ENCODE measurements around the gene ORC5.
A peak's percentile ranks its signal among the peaks of the same experiment; 100 is the strongest.
"Not testable (repeated sequence)": the region's sequence is repeated elsewhere in the genome, so short reads cannot be mapped to it uniquely, and the experiment has no call there.

ORC5 gene

GRCh38 chr7:104240401-104240800 lies 32.6 kb upstream of the ORC5 start:
- H2AFZ ChIP-seq (ENCODE audit: low read depth), result no peak overlapping the region
- H3K27ac ChIP-seq, result no peak overlapping the region
- no peaks in the 10 kb centered on the region for H4K20me1 ChIP-seq (ENCODE audit: insufficient read depth)
- no peak for TF ChIP-seq CTCF (conservative IDR thresholded peaks at IDR 0.05; ENCODE audit: low read depth, low read length)
- no peak overlapping the region for H3K9ac ChIP-seq
- no peaks in the 10 kb centered on the region for H3K79me2 ChIP-seq (ENCODE audit: insufficient read depth, low read depth)
- H3K4me1 ChIP-seq (ENCODE audit: low read depth, poor library complexity, severe bottlenecking), result peaks cover 28% of the 10 kb centered on the region
- no peaks in the 10 kb centered on the region for H3K36me3 ChIP-seq (ENCODE audit: insufficient read depth)
- H3K4me3 ChIP-seq (IDR thresholded peaks at IDR 0.05; ENCODE audit: insufficient read depth, low read depth, low read length), result no peak overlapping the region
- peak overlapping the region; percentile 41 for H3K4me2 ChIP-seq
- H3K27me3 ChIP-seq (ENCODE audit: insufficient read depth, low read depth), result no peaks in the 10 kb centered on the region

- H2AFZ ChIP-seq (ENCODE audit: low read depth); H3K36me3 ChIP-seq (ENCODE audit: insufficient read depth); H3K27ac ChIP-seq; H4K20me1 ChIP-seq (ENCODE audit: insufficient read depth); H3K4me2 ChIP-seq; H3K27me3 ChIP-seq (ENCODE audit: insufficient read depth, low read depth); H3K4me3 ChIP-seq (IDR thresholded peaks at IDR 0.05; ENCODE audit: insufficient read depth, low read depth, low read length); H3K9ac ChIP-seq; H3K79me2 ChIP-seq (ENCODE audit: insufficient read depth, low read depth): not testable (repeated sequence)
- peaks cover 13% of the 10 kb centered on the region for H3K4me1 ChIP-seq (ENCODE audit: low read depth, poor library complexity, severe bottlenecking)
Observed at GRCh38 chr7:104234990-104235389, 27.2 kb upstream of the ORC5 start.

- Histone ChIP-seq H3K27ac (no peak overlapping the region), H3K79me2 (ENCODE audit: insufficient read depth, low read depth) (no peaks in the 10 kb centered on the region), H3K4me1 (ENCODE audit: low read depth, poor library complexity, severe bottlenecking) (no peaks in the 10 kb centered on the region), H3K36me3 (ENCODE audit: insufficient read depth) (no peaks in the 10 kb centered on the region), H3K9ac (no peak overlapping the region), H3K27me3 (ENCODE audit: insufficient read depth, low read depth) (no peaks in the 10 kb centered on the region), H4K20me1 (ENCODE audit: insufficient read depth) (no peaks in the 10 kb centered on the region), H3K4me3 (IDR thresholded peaks at IDR 0.05; ENCODE audit: insufficient read depth, low read depth, low read length) (no peak overlapping the region), H3K4me2 (no peak overlapping the region), H2AFZ (ENCODE audit: low read depth) (peak overlapping the region; percentile 47; the same call in 1 of the 2 replicates)
- peak; percentile 86 for TF ChIP-seq CTCF (conservative IDR thresholded peaks at IDR 0.05; ENCODE audit: low read depth, low read length)
Observed at GRCh38 chr7:104231054-104232046, 23.5 kb upstream of the ORC5 start.

- no peaks in the 10 kb centered on the region for H3K27me3 ChIP-seq (ENCODE audit: insufficient read depth, low read depth)
- no peak overlapping the region for H2AFZ ChIP-seq (ENCODE audit: low read depth)
- H3K4me3 ChIP-seq (IDR thresholded peaks at IDR 0.05; ENCODE audit: insufficient read depth, low read depth, low read length), result no peak overlapping the region
- no peak overlapping the region for H3K27ac ChIP-seq
- H3K9ac ChIP-seq, result no peak overlapping the region
- no peak overlapping the region for H3K4me2 ChIP-seq
- no peak for TF ChIP-seq CTCF (conservative IDR thresholded peaks at IDR 0.05; ENCODE audit: low read depth, low read length)
- H3K4me1 ChIP-seq (ENCODE audit: low read depth, poor library complexity, severe bottlenecking), result no peaks in the 10 kb centered on the region
- H4K20me1 ChIP-seq (ENCODE audit: insufficient read depth), result no peaks in the 10 kb centered on the region
- no peaks in the 10 kb centered on the region for H3K36me3 ChIP-seq (ENCODE audit: insufficient read depth)
- H3K79me2 ChIP-seq (ENCODE audit: insufficient read depth, low read depth), result no peaks in the 10 kb centered on the region
Observed at GRCh38 chr7:104230606-104231005, 22.8 kb upstream of the ORC5 start.

GRCh38 chr7:104228442-104228841 lies 20.6 kb upstream of the ORC5 start:
- Histone ChIP-seq H2AFZ (ENCODE audit: low read depth) (no peak overlapping the region), H3K9ac (no peak overlapping the region), H4K20me1 (ENCODE audit: insufficient read depth) (no peaks in the 10 kb centered on the region), H3K4me1 (ENCODE audit: low read depth, poor library complexity, severe bottlenecking) (no peaks in the 10 kb centered on the region), H3K27me3 (ENCODE audit: insufficient read depth, low read depth) (no peaks in the 10 kb centered on the region), H3K4me3 (IDR thresholded peaks at IDR 0.05; ENCODE audit: insufficient read depth, low read depth, low read length) (no peak overlapping the region), H3K27ac (no peak overlapping the region), H3K4me2 (no peak overlapping the region), H3K36me3 (ENCODE audit: insufficient read depth) (no peaks in the 10 kb centered on the region), H3K79me2 (ENCODE audit: insufficient read depth, low read depth) (no peaks in the 10 kb centered on the region)
- TF ChIP-seq CTCF (conservative IDR thresholded peaks at IDR 0.05; ENCODE audit: low read depth, low read length), result no peak

Measured in KMS-11 (cell line).